ENCODE measurements around the gene LRP1B. TPM values are rescaled to one million over a fixed set of nuclear protein-coding genes. Genes with fewer than 3 reads are reported as not detected.

LRP1B gene
- total RNA-seq, result 0.07 and 0.12 TPM in 2 replicates

- TF ChIP-seq, protein P1, sequence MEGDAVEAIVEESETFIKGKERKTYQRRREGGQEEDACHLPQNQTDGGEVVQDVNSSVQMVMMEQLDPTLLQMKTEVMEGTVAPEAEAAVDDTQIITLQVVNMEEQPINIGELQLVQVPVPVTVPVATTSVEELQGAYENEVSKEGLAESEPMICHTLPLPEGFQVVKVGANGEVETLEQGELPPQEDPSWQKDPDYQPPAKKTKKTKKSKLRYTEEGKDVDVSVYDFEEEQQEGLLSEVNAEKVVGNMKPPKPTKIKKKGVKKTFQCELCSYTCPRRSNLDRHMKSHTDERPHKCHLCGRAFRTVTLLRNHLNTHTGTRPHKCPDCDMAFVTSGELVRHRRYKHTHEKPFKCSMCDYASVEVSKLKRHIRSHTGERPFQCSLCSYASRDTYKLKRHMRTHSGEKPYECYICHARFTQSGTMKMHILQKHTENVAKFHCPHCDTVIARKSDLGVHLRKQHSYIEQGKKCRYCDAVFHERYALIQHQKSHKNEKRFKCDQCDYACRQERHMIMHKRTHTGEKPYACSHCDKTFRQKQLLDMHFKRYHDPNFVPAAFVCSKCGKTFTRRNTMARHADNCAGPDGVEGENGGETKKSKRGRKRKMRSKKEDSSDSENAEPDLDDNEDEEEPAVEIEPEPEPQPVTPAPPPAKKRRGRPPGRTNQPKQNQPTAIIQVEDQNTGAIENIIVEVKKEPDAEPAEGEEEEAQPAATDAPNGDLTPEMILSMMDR (conservative IDR thresholded peaks at IDR 0.05; ENCODE audit: low read depth, low read length), result no peak
- no peak for DNase-seq (ENCODE audit: low read depth)
- H3K4me3 ChIP-seq (ENCODE audit: low read depth, low read length), result peak within 1 kb of the TSS; percentile 63
Measured at GRCh38 chr2:142131010-142131669, at the start of gene LRP1B. TSS of gene LRP1B (minus strand) at chr2:142131016. CDS start at chr2:142130729, 287 bp downstream.

- TF ChIP-seq, protein P1 (conservative IDR thresholded peaks at IDR 0.05; ENCODE audit: low read depth, low read length), result no peak
- no peak overlapping the region for H3K4me3 ChIP-seq (ENCODE audit: low read depth, low read length)
- DNase-seq (ENCODE audit: low read depth), result no peak
Measured at GRCh38 chr2:142179686-142180085, 48.9 kb upstream of the LRP1B start.

DNA sequence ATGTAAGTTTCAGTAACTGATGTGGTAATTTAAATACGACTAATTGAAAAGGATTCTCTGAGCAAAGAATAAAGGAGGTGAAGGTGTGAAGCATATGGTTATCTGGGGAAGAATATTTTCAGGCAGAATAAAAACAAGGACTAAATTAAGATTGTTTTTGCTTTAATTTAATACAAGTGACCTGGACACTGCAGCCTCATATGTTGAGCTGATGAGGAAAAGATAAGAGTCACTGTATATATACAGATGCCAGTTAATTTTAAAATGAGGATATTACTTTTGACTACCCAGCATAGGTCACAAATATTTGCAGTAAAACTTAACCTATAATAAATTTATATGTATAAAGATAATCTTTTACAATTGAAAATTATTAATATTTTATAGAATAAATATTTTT, 47.8 kb upstream of the LRP1B start:
- H3K4me3 ChIP-seq (ENCODE audit: low read depth, low read length), result no peak overlapping the region
- TF ChIP-seq, protein P1 (conservative IDR thresholded peaks at IDR 0.05; ENCODE audit: low read depth, low read length), result no peak
- DNase-seq (ENCODE audit: low read depth), result no peak

- H3K4me3 ChIP-seq (ENCODE audit: low read depth, low read length), result no peak overlapping the region
- TF ChIP-seq, protein P1 (conservative IDR thresholded peaks at IDR 0.05; ENCODE audit: low read depth, low read length), result no peak
- DNase-seq (ENCODE audit: low read depth), result no peak
Measured at GRCh38 chr2:142176941-142177340, 46.1 kb upstream of the LRP1B start.

DNA sequence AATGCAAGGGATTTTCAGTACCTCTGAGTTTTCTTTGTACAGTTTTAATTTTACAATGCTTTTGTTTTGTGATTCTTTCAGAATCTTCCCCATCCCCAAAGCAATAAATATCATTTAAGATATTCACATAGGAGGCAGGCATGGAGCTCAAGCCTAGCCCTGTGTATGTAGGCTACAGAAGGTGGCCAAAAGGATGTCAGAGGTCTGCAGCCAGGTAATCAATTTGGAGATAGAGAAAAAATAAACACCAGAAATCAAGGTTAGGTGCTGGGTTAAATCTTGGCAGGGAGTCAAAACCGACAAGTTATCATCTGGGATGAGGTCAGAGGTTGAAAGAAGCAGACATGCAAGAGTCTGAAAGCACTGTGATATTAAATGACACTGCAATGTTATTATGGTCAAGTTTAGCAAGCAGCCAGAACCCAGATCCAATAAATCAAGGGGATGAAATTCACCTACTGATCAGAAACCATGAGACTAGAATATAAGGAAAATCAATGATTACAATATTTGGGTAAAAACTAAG, 45.1 kb upstream of the LRP1B start:
- H3K4me3 ChIP-seq (ENCODE audit: low read depth, low read length), result no peak overlapping the region
- DNase-seq (ENCODE audit: low read depth), result no peak
- TF ChIP-seq, protein P1 (conservative IDR thresholded peaks at IDR 0.05; ENCODE audit: low read depth, low read length), result no peak

- no peak overlapping the region for H3K4me3 ChIP-seq (ENCODE audit: low read depth, low read length)
- DNase-seq (ENCODE audit: low read depth), result no peak
- TF ChIP-seq, protein P1 (conservative IDR thresholded peaks at IDR 0.05; ENCODE audit: low read depth, low read length), result no peak
Measured at GRCh38 chr2:142174176-142174575, 43.4 kb upstream of the LRP1B start.

- no peak overlapping the region for H3K4me3 ChIP-seq (ENCODE audit: low read depth, low read length)
- DNase-seq (ENCODE audit: low read depth), result no peak
- TF ChIP-seq, protein P1 (conservative IDR thresholded peaks at IDR 0.05; ENCODE audit: low read depth, low read length), result no peak
Measured at GRCh38 chr2:142170847-142171246, 40.0 kb upstream of the LRP1B start.

Measured in epithelial cell of proximal tubule (primary cell).